T-helper 1 cell treated with Interleukin-12 subunit alpha and Interleukin-12 subunit beta and Interleukin-4 antibody, amounts not matched to agents 30 ng/mL and 1 ng/mL, for 36 hours (primary cell): ENCODE data around the gene OR51T1. TPM values are rescaled to one million over a fixed set of nuclear protein-coding genes. Genes with fewer than 3 reads are reported as not detected.
"Not testable (repeated sequence)": the region's sequence is repeated elsewhere in the genome, so short reads cannot be mapped to it uniquely, and the experiment has no call there.

Source experiments
- intact Hi-C: fragments of 100-400 bp; cut with micrococcal nuclease; formaldehyde crosslinking; loops from one replicate; pipeline ENCODE4 v1.15.1; 2024
- total RNA-seq: library from RNA; stranded (reverse); gene quantifications from 2 replicates; pipeline ENCODE4 v1.2.3, GENCODE V29; 2022

The OR51T1 gene, protein sequence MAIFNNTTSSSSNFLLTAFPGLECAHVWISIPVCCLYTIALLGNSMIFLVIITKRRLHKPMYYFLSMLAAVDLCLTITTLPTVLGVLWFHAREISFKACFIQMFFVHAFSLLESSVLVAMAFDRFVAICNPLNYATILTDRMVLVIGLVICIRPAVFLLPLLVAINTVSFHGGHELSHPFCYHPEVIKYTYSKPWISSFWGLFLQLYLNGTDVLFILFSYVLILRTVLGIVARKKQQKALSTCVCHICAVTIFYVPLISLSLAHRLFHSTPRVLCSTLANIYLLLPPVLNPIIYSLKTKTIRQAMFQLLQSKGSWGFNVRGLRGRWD
- not detected in 2 replicates for total RNA-seq

DNA sequence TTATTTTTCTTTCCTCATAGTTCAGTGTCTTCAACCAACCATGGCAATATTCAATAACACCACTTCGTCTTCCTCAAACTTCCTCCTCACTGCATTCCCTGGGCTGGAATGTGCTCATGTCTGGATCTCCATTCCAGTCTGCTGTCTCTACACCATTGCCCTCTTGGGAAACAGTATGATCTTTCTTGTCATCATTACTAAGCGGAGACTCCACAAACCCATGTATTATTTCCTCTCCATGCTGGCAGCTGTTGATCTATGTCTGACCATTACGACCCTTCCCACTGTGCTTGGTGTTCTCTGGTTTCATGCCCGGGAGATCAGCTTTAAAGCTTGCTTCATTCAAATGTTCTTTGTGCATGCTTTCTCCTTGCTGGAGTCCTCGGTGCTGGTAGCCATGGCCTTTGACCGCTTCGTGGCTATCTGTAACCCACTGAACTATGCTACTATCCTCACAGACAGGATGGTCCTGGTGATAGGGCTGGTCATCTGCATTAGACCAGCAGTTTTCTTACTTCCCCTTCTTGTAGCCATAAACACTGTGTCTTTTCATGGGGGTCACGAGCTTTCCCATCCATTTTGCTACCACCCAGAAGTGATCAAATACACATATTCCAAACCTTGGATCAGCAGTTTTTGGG is at the start of gene OR51T1:
TSS of gene OR51T1 (plus strand) at position 41 of the 641 bp plus-strand sequence. CDS start at position 41, 0 bp downstream.
- intact Hi-C loops = no loop called here

DNA sequence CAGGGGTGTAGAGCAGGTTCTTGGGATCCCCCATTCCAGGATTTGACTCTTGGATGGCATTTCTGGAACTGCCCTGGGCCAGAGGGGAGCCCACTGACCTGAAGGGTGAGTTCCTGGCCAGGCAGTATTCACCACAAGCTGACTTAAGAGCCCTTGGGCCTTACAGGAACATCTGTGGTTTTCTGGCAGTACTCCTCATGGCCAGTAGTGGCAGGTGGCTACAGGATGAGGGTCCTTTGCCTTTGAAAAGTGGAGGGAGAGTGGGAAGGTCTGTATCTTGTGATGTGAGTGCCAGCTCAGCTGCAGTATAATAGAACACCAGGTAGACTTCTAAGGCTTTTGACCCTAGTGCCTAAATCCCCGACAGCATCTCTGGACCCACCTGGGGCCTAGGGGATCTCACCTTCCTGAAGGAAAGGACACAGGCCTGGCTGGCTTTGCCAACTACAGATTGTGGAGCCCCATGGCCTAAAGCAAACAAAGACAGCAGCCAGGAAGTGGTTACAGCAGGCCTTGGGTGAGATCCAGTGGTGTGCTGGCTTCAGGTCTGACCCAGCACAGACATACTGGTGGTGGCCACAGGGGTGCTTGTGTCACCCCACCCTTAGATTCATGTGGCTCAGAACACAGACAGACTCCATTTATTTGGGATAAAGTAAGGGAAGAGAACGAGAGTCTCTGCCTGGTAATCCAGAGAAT is 41.7 kb upstream of the OR51T1 start:
- intact Hi-C loops = no loop called here

DNA sequence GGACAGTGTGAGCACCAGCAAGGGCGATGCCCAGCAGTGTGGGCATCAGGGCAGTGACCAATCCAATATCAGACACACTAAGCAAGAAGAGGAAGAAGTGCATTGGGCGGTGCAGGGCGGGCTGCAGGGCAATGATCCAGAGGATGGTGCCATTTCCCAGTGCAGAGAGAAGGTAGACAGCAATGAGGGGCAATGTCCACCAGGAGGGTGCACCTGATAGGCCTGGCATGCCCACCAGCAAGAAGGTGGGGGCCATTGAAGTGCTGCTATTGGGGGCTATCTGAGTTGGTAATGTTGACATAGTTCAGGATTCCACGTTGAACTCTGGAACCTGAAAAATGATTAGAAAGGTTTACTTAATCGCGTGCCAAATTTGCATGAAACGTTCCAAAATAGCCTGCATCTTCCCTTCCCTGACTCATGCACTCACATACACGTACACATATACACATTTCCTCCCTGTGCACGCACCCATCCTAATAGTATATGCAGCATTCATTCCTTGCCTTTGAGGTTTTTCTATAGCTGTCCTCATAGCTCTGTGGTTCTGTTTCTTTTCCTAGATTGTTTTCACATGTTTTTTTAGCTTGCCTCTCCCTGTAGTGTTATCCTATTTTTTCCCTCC is 32.7 kb upstream of the OR51T1 start, which contains the start of gene OR51S1:
TSS of gene OR51S1 (minus strand) at position 301 of the 625 bp plus-strand sequence. CDS start at position 301, 0 bp downstream.
- intact Hi-C loops = no loop called here

DNA sequence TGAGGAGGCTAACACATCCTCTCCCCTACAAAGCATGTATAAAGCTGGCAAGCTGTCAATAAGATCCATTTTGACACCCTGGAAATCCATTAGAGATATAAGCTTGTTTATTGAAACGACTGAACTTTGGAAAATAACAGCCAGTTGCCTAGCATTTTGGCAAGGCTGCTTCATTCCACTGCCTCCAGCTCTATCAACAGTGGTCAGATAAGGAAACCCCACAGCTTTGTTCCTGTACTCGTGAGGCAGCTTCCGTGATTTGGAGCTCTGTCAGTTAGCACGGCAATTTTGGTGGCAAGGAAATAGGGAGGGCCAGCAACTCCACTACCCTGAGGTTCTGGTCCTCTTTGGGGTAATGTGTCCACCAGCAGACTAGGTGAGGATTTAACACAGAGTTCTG is 30.7 kb upstream of the OR51T1 start:
- intact Hi-C loops = no loop called here

DNA sequence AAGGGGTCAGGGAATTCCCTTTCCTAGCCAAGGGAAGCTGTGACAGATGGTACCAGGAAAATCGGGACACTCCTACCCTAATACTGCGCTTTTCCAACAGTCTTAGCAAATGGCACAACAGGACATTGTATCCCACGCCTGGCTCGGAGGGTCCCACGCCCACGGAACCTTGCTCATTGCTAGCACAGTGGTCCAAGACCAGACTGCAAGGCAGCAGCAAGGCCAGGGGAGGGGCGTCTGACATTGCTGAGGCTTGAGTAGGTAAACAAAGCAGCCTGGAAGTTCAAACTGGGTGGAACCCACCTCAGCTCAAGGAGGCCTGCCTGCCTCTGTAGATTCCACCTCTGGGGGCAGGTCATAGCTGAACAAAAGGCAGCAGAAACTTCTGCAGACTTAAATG is 27.4 kb upstream of the OR51T1 start:
- intact Hi-C loops = not testable (repeated sequence)

DNA sequence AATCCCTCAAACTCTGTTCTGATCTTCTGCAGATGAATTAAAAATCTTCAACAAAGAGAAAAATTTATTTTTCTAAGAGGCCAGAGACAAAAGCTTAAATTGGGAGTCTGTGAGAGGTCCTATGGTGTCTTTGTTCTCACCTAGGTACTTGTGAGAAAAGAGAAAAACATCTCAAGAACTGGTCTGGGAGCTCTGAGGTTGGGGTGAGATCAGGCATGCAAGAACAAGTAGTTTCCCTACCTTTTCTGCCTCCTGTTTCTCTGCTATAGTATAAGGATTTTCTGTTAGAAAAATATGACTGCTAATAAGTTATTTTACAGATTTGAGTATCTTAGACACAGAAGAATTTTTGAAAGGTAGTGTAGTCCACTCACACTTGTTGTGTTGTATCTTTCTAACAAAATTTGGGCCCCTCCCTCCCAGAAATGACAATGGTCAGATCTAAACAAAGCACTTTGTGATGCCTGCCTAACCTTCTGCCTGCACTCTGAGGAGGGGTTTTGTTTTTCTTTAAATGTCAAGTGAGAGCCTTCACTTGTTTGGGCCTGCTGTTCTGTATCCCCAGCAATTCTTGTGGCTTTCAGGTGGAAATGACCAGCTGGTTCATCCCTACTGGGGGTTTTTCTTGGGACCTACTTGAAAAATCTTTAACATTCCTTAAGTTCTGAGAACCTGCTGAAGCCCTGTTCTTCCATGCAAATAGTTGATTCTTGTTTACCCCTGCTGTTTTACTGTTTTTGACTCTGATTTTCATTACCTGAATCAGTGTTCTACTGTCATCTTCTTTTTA is 19.1 kb upstream of the OR51T1 start:
- intact Hi-C loops = no loop called here

DNA sequence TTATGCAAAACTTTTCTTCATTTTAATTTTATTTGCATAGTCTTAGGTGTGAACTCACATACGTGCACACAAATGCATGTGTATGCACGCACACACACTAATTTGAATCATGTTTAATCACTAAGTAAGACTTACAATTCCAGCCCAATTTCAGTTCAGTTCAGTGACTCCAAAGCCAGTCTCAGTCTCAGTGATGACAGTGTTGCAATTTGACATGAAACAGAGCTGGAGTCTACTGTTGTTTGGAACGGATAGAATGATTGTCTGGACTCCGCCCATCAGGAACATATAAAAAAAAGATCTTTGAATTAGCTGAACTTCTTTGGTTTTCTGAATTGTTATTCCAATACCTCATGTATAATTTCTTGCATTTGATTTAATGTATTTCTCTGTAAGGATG is 17.8 kb upstream of the OR51T1 start:
- intact Hi-C loops = no loop called here

DNA sequence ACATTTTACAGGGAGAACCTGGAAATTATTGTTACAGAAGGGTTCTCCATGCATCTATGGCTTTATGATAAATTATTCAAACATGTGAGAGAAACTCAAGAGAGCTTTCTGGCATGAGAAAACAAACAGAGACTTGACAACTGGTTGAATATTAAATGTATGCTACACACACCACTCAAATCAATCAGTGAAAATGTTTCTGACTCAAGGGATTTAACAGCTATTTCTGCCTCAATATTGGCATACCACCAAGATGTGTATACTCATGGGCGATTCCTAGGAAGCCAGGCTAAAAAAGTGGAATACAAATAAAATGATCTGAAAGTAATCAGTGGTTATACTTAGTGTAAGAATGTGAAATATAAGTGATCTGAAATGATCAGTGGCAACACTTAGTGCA is 15.8 kb upstream of the OR51T1 start:
- intact Hi-C loops = no loop called here

DNA sequence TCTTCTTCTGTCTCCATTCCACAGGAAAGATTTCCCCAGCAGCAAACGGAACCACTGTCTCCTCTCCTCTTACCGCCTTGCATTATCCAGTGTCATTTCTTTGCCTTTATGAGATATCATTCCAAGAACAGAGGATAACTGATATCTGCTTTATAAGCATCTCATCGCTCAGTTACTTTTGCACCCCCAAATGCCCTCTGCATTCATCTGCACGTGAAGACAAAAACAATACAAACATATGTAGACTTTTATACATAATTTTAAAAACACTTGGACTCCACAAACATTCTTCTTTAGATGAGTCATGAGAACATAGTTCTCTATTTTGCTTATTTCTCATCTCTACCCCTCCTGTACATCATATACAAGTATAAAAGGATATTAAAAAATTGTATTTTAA is 512 bp upstream of the OR51T1 start:
- intact Hi-C loops = no loop called here

DNA sequence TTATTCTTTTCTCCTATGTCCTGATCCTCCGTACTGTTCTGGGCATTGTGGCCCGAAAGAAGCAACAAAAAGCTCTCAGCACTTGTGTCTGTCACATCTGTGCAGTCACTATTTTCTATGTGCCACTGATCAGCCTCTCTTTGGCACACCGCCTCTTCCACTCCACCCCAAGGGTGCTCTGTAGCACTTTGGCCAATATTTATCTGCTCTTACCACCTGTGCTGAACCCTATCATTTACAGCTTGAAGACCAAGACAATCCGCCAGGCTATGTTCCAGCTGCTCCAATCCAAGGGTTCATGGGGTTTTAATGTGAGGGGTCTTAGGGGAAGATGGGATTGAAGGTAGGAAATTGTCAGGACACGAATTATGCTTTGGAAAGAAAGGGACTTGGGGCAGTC is 843 bp downstream of the OR51T1 start:
- intact Hi-C loops = no loop called here

DNA sequence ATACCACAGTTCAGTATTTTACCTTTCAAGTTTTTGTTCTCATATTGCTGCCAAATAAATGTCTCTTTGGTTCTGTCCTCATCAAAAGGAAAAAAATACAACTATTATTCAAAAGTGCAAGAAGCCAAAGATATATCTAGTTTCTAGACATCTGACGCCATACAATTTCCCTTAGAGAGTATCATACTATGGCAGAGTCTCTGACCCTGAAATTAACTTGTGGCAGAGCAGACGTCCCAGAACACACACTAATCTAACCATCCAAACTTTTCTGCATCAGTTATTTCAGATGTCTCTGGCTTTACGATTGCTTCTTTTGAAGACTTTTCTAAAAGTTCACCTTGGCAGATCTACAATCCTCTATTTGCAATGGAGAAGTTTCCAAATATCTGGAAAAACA is 2.7 kb downstream of the OR51T1 start:
- intact Hi-C loops = no loop called here

DNA sequence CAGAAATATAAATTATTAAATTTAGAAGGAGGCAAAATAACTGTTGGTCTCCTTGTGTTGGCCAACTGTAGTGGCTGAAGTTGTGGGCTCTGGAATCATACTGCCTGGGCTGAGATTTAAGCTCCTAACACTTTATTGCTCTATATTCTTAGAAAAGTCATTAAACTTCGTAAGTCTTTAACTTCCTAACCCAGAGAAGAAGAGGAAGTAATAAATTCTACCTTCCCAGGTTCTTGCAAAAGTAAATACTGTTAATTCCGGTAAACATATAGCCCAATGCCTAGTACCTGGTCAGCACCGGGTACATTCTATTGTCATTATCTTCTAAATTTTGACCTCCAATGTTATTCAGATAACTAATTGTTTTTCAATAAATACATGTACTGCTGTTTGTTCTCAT is 4.5 kb downstream of the OR51T1 start:
- intact Hi-C loops = no loop called here

DNA sequence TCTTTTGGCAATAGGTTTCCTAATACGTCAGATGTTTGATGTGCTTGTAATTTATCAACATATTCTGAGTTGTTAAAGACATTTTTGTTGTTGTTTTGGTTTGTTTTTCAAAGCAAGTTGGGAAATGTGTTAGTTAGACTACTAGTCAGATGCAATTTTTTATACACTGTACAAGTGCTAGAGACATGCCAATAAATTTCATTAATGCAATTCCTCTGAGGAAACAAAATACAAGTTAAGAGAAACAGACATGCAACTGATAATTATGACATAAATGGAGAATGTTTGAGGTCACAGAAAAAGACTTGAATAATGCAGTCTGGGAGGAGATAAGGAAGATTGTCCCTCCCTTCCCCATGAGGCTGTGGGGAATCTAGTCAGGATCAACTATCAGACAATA is 5.9 kb downstream of the OR51T1 start:
- intact Hi-C loops = no loop called here

DNA sequence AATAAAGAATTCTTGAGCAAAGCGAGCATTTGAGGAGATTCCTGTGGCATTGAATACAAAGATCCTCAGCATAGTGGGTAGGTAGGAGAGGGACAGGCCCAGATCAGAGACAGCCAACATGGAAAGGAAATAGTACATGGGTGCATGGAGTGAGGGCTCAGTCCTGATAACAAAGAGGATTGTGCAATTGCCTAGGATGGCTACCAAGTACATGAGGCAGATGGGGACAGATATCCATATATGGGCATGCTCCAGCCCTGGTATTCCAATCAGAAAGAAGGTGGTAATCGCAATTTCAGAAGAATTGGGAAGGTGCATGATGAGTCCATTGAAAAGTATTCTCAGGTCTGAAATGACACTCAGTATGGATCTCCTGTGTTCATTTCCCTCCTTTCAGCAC is 8.6 kb downstream of the OR51T1 start:
- intact Hi-C loops = no loop called here

DNA sequence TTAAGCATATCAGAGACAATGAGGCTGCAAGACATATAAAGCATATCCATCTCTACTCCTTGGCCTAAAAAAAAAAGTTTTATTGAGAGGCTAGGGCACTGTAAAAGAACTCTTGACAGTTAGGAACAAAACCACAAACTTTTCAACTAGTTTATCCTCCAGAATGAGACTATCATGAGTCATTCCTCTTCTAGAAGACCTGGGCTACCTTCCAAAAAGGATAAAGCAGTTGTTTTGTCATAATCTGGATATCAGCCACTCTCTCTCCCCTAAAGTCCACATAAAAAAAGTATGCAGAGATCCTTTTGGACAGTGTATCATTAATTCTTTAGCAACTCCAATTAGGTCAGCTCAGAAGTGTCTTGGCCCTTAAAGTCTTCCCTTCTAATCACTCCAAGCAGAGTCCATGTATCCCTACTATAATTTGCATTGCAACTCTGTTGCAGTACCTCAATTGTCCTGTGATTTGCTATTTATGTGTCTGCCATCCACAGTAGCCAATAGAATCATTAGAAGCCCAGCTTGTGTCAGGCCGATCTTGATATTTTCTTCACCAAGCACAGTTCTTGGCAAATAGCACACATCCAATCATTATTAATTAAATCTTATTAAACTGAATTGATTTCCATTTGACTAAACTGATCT is 10.4 kb downstream of the OR51T1 start:
- intact Hi-C loops = no loop called here

DNA sequence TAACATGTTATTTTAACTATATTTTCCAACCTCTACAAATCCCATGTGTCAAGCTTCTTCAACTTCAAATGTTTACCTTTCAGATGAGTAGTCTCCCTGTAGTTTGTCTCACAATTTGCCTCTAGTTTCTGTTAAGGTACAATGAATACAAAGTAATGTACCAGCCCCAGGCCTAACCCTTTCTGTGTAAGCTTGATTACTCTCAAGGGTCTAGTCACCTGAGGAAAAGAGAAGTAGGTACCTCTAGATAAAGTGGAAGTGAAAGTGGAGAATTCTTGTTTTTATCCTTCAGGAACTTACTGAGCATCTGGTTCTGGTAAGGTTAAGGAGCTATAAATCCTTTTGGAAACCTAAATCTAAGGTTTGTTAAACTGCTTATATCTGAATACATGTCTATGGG is 21.8 kb downstream of the OR51T1 start, which contains the start of gene OR51A7:
TSS of gene OR51A7 (plus strand) at position 300 of the 400 bp plus-strand sequence. CDS start 3,587 bp downstream, outside the sequence.
- intact Hi-C loops = no loop called here

DNA sequence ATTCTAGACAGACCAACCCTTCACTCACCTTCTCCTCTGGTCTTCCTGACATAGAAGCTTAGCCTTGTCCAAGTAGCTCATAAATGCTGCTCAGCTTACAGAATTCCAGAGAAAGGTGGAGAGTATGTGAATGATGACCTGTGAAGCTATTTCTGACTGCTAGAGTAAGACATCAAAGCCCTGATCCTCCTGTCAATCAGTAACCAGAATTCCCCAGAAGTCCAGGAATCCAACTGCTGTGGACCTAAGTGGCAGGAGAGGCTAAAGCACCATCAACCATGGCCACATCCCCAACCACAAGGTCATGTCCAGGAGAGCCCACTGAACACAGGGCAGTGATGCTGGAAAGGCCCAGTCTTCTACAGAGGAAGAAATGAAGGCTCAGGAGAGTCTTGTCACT is 34.9 kb downstream of the OR51T1 start:
- intact Hi-C loops = no loop called here

DNA sequence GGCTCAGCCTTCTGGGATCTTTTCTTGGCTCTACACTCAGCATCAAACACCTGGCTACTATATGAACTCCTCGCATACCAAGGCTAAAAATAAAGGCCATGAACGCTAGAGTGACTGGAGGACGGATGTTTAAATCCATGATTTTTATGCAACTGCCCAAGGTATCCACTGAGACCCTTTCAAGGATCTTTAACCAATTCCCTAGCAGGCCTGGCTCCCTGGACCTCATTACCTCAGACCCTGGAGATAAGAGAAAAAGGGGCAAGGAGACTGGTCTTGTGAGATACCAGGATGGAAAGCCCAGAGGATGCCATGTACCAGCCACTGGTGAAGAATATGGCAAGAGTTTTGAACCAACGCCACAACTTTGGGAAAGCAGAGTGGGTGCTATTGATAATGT is 37.5 kb downstream of the OR51T1 start, which contains the start of gene OR51G2:
TSS of gene OR51G2 (minus strand) at position 101 of the 400 bp plus-strand sequence. CDS start 3,687 bp downstream, outside the sequence.
- intact Hi-C loops = no loop called here

DNA sequence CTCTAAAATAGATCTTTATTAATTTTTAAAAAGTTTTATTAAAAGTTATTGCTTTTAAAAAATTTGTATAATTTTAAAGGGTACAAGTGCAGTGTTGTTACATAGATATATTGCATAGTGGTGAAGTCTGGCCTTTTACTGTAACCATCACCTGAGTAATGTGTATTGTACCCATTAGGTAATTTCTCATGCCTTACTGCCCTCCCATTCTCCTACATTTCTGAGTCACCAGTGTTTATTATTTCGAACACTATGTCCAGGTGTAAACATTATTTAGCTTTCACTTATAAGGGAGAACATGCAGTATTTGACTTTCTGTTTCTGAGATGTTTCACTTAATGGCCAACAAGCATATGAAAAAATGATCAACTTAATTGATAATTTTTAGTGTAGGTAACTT is 40.1 kb downstream of the OR51T1 start:
- intact Hi-C loops = no loop called here

DNA sequence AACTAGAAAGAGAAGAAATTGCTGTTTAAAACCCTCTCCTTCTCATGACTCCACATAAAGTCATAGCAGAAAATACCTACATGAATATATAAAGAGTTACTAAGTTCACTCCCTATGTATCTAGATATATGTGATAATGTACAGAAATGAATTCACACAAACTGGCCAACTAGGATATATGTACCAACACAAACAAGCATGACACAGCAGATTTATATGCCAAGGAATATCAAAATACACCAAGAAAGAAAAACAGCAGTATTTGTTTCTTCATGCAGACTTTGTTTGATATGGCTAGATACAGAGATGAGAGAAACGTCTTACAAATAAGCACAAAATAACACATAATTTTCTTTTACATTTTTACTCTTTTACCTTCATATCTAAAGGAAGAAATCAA is 40.6 kb downstream of the OR51T1 start:
- intact Hi-C loops = no loop called here
